GM21360 (cell line): ENCODE results near the gene RPS4Y1.

Experiments
- ATAC-seq: cut with Tn5 transposase; IDR thresholded peaks from one replicate; pipeline ENCODE4 v1.9.1; 2021; ENCODE audit warnings: mild to moderate bottlenecking, moderate library complexity; ENCODE audit not compliant: unreplicated experiment

RPS4Y1 gene

GRCh38 chrY:2874211-2874610, 32.8 kb downstream of the RPS4Y1 start:
- no peak for ATAC-seq

GRCh38 chrY:2883561-2883960, 42.2 kb downstream of the RPS4Y1 start:
- no peak for ATAC-seq

- no peak for ATAC-seq
Observed at GRCh38 chrY:2885880-2886279, 44.5 kb downstream of the RPS4Y1 start.

- no peak for ATAC-seq
Observed at GRCh38 chrY:2887386-2887785, 46.0 kb downstream of the RPS4Y1 start.

GRCh38 chrY:2887955-2888354, 46.6 kb downstream of the RPS4Y1 start:
- no peak for ATAC-seq

GRCh38 chrY:2893471-2893870, 52.1 kb downstream of the RPS4Y1 start:
- ATAC-seq: no peak

GRCh38 chrY:2896050-2896449, 54.6 kb downstream of the RPS4Y1 start:
- no peak for ATAC-seq

GRCh38 chrY:2907356-2907755, 66.0 kb downstream of the RPS4Y1 start:
- no peak for ATAC-seq

GRCh38 chrY:2913066-2913815, 71.8 kb downstream of the RPS4Y1 start:
- ATAC-seq: no peak
